Lower leg skin (tissue), 3 donors: ENCODE measurements around the gene TRAF3IP1.

ENCODE experiments used
- POLR2A ChIP-seq, 2 donors: fragments of 450-650 bp; IDR thresholded peaks; one replicate each; pipeline ENCODE4 v1.6.1; 2016 to 2017; ENCODE audit warnings: antibody characterized with exemption in 2 of 2, mild to moderate bottlenecking in 1 of 2, moderate library complexity in 1 of 2
- TF ChIP-seq, protein P1 (sequence below), 3 donors: fragments of 450-650 bp; IDR thresholded peaks; one replicate each; pipeline ENCODE4 v1.5.1; 2016; ENCODE audit warnings: antibody characterized with exemption in 3 of 3, mild to moderate bottlenecking in 3 of 3, moderate library complexity in 2 of 3

- TF ChIP-seq POLR2A (IDR thresholded peaks at IDR 0.05): no peak
- TF ChIP-seq, protein P1, sequence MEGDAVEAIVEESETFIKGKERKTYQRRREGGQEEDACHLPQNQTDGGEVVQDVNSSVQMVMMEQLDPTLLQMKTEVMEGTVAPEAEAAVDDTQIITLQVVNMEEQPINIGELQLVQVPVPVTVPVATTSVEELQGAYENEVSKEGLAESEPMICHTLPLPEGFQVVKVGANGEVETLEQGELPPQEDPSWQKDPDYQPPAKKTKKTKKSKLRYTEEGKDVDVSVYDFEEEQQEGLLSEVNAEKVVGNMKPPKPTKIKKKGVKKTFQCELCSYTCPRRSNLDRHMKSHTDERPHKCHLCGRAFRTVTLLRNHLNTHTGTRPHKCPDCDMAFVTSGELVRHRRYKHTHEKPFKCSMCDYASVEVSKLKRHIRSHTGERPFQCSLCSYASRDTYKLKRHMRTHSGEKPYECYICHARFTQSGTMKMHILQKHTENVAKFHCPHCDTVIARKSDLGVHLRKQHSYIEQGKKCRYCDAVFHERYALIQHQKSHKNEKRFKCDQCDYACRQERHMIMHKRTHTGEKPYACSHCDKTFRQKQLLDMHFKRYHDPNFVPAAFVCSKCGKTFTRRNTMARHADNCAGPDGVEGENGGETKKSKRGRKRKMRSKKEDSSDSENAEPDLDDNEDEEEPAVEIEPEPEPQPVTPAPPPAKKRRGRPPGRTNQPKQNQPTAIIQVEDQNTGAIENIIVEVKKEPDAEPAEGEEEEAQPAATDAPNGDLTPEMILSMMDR (IDR thresholded peaks at IDR 0.05): no peak
Measured at GRCh38 chr2:238444242-238444641, 123.9 kb downstream of the TRAF3IP1 start.
